ENCODE results near the gene CDH6. TPM values are rescaled to one million over a fixed set of nuclear protein-coding genes. Genes with fewer than 3 reads are reported as not detected.

CDH6 gene
- total RNA-seq, 2 donors from 2014 or later = not detected

DNA sequence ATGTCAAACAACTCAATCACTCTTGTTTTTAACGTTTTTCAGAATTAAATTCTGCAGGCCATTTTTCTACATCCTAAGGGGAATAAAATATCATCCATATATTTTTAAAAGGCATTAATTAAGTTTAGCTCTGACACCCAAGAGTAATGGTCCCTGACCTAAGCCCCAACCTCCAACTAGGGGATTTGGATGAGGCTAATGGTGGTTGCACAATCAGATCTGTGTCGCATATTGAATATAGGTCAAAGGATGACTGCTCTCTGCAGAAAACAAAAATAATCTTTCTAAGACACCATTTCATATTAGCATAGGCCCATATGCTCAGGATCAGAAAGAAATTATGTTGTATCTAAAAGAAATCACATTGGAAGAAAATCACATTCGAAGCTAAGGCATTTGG, 20.7 kb downstream of the CDH6 start:
- Mint-ChIP-seq H3K36me3 (no peaks in the 10 kb centered on the region), H3K4me3 (no peak overlapping the region)

DNA sequence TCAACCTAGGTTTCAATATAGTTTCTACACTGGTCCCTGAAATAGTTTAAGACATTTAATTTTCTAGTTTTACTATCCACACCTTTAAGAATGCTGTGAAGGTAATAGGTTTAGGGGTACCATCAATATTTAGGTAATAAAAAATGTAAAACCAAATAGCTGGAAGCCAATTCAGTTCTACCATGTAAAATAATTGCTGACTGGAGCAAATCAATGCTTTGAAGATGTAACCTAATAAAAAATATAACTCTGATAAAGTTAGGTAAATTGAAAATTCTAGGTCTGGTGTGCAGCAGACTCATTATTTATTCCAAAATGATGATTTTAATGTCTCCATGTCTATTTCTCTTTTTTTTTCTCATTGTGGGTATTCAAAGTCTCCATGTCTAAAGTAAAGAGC, 21.8 kb downstream of the CDH6 start:
- Mint-ChIP-seq H3K9me3 (no peaks in the 10 kb centered on the region), H3K27me3 (no peaks in the 10 kb centered on the region), H3K36me3 (no peaks in the 10 kb centered on the region), H3K27ac (no peak overlapping the region), H3K4me3 (no peak overlapping the region), H3K4me1 (ENCODE audit: low read depth in 2 of 2) (no peaks in the 10 kb centered on the region)
- ATAC-seq (no peak), DNase-seq (ENCODE audit: low spot score) (no peak)

More for the DNA sequence above, 20.7 kb downstream of the CDH6 start:
- Mint-ChIP-seq H3K27me3 (no peaks in the 10 kb centered on the region), H3K4me1 (ENCODE audit: low read depth in 2 of 2) (no peaks in the 10 kb centered on the region), H3K9me3 (no peaks in the 10 kb centered on the region), H3K27ac (no peak overlapping the region)
- DNase-seq (ENCODE audit: low spot score) = no peak
- no peak for ATAC-seq

DNA sequence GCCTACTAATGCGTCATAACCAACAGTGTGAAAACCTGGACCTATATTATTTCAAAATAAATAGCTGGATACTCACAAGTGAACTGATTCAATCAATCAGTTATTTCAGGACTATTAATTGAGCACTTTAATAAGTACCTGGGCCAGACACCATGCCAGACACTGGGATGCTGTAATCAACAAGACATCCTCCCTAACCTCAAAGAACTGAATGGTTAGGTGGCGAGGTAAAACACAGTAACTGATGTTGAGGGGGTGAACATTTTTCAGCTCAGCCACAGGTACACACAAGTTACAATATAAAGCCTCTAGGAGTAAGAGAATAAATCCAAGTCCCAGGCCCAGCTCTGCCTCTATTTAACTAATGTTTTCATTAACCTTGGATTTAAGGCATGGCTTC, 24.0 kb downstream of the CDH6 start:
- Mint-ChIP-seq H3K27ac (no peak overlapping the region), H3K27me3 (no peaks in the 10 kb centered on the region), H3K4me3 (no peak overlapping the region), H3K36me3 (no peaks in the 10 kb centered on the region), H3K4me1 (ENCODE audit: low read depth in 2 of 2) (no peaks in the 10 kb centered on the region), H3K9me3 (no peaks in the 10 kb centered on the region)
- DNase-seq (ENCODE audit: low spot score) = no peak
- ATAC-seq = no peak

DNA sequence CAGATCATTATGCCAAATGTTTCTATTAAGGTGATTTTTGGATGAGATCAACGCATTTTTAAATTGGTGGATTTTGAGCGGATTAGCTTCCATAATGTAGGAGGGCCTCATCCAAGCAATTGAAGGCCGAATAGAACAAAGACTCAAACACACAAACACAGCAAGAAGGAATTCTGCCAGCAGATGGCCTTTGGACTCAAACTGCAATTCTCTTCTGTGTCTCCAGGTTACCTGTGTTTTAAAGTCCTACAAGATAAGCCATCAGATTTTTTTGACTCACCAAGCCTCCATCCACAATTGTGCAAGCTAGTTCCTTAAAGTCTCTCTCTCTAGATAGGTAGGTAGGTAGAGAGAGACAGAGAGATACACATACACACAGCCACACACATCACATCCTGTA, 25.5 kb downstream of the CDH6 start:
- H3K9me3 Mint-ChIP-seq = no peaks in the 10 kb centered on the region
- no peaks in the 10 kb centered on the region for H3K36me3 Mint-ChIP-seq
- ATAC-seq (no peak), DNase-seq (ENCODE audit: low spot score) (no peak)
- H3K4me1 Mint-ChIP-seq (ENCODE audit: low read depth in 2 of 2) = no peaks in the 10 kb centered on the region
- no peak overlapping the region for H3K27ac Mint-ChIP-seq
- no peak overlapping the region for H3K4me3 Mint-ChIP-seq
- H3K27me3 Mint-ChIP-seq = no peaks in the 10 kb centered on the region

DNA sequence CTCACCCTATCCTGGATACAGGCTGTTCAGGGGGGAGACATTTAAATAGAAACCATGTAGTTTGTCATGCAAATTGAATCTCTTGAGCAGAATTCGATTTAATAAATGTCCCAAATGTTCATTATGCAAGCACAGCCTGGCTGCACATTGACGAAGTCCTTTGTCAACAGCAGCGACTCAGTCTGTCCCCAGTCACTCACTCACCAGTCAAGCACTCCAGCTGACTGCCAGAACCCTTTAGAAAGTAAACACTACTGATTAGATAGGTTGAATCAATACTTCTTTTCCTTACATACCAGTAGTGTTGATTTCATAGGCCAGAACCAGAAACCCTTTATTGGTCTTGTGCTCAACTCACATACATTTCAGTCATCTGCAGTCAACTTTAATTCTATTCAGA, 27.5 kb downstream of the CDH6 start:
- H3K4me1 Mint-ChIP-seq (ENCODE audit: low read depth in 2 of 2) = no peaks in the 10 kb centered on the region
- H3K36me3 Mint-ChIP-seq = no peaks in the 10 kb centered on the region
- H3K4me3 Mint-ChIP-seq = no peak overlapping the region
- ATAC-seq (no peak), DNase-seq (ENCODE audit: low spot score) (no peak)
- H3K9me3 Mint-ChIP-seq = no peaks in the 10 kb centered on the region
- H3K27ac Mint-ChIP-seq = no peak overlapping the region
- no peaks in the 10 kb centered on the region for H3K27me3 Mint-ChIP-seq

DNA sequence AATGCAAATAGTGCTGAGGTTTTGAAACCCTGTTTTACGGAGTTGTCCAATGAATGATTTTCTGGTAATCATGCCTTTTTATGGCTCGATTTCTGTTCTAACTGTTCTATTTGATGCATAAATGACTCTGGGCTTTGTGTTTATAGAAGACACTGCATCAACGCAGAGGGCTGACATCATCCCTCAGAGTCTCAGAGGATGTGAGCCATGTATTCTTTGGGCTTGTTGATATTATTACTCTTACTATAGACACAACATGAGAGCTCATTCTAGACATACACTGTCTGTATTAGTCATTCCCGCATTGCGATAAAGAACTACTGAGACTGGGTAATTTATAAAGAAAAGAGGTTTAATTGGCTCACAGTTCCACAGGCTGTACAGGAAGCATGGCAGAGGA, 31.6 kb downstream of the CDH6 start:
- Mint-ChIP-seq H3K36me3 (no peaks in the 10 kb centered on the region), H3K27me3 (no peaks in the 10 kb centered on the region), H3K4me3 (no peak overlapping the region), H3K4me1 (ENCODE audit: low read depth in 2 of 2) (no peaks in the 10 kb centered on the region), H3K27ac (no peak overlapping the region), H3K9me3 (peaks cover 8% of the 10 kb centered on the region)
- ATAC-seq (no peak), DNase-seq (ENCODE audit: low spot score) (no peak)

DNA sequence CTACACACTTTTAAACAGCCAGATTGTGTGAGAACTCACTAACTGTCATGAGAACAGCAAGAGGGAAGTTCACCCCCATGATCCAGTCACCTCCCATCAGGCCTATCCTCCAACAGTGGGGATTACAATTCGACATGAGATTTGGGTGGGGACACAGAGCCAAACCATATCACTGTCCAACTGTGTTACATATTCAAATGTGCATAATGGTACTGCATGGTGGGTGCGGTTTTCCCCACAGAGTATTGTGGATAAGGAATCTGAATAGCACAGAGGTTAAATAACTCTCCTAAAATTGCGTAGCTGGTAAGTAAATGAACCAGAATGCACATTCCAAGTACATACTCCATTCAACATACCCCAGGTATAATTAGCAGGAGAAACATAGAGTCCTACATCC, 32.1 kb downstream of the CDH6 start:
- no peaks in the 10 kb centered on the region for H3K4me1 Mint-ChIP-seq (ENCODE audit: low read depth in 2 of 2)
- no peak overlapping the region for H3K27ac Mint-ChIP-seq
- H3K36me3 Mint-ChIP-seq = no peaks in the 10 kb centered on the region
- H3K9me3 Mint-ChIP-seq = peaks cover 8% of the 10 kb centered on the region
- DNase-seq (ENCODE audit: low spot score) = no peak
- ATAC-seq = no peak
- no peaks in the 10 kb centered on the region for H3K27me3 Mint-ChIP-seq
- no peak overlapping the region for H3K4me3 Mint-ChIP-seq

DNA sequence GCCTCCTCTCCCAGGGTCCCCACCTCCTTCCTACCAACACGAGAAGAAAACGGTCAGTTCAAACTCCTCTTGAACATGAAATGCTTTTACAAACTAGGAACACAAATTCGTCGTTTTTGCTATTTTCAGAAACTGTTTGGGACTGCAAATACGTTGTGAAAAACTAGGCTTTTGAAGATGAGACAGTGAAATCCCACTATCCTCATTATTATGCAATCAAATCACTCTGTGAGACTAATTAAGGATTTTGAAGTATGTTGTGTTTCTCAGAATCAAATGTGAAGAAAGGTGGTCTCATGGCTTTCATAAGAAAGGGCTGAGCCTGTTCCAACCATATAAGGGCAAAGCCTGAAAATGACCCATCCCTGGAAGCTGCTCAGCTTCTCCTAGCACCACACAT, 33.2 kb downstream of the CDH6 start:
- H3K27me3 Mint-ChIP-seq = no peaks in the 10 kb centered on the region
- H3K36me3 Mint-ChIP-seq = no peaks in the 10 kb centered on the region
- H3K27ac Mint-ChIP-seq = no peak overlapping the region
- H3K4me3 Mint-ChIP-seq = no peak overlapping the region
- H3K4me1 Mint-ChIP-seq (ENCODE audit: low read depth in 2 of 2) = no peaks in the 10 kb centered on the region
- DNase-seq (ENCODE audit: low spot score) (no peak), ATAC-seq (no peak)
- peaks cover 8% of the 10 kb centered on the region for H3K9me3 Mint-ChIP-seq

DNA sequence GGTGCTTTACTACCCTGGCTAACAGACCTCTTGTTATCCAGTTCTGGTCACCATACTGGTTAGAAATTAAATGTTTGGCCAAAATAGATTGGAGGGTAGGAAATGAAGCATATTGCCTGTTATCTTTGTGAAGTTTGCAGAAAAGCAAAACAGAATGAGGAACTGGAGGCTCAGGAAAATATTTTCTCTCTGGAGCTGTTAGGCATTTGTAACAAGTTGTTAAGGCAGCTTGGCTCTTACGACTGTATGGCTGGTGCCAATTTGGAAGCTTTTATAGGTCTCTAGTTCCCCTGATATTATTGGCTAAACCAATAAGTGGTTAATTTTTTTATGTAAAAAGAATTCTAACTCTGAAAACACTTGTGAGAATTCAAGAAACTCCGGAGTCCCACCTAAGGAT, 35.8 kb downstream of the CDH6 start:
- H3K36me3 Mint-ChIP-seq = no peaks in the 10 kb centered on the region
- peaks cover 8% of the 10 kb centered on the region for H3K9me3 Mint-ChIP-seq
- ATAC-seq (no peak), DNase-seq (ENCODE audit: low spot score) (no peak)
- no peak overlapping the region for H3K27ac Mint-ChIP-seq
- H3K4me3 Mint-ChIP-seq = no peak overlapping the region
- H3K4me1 Mint-ChIP-seq (ENCODE audit: low read depth in 2 of 2) = no peaks in the 10 kb centered on the region
- no peaks in the 10 kb centered on the region for H3K27me3 Mint-ChIP-seq

DNA sequence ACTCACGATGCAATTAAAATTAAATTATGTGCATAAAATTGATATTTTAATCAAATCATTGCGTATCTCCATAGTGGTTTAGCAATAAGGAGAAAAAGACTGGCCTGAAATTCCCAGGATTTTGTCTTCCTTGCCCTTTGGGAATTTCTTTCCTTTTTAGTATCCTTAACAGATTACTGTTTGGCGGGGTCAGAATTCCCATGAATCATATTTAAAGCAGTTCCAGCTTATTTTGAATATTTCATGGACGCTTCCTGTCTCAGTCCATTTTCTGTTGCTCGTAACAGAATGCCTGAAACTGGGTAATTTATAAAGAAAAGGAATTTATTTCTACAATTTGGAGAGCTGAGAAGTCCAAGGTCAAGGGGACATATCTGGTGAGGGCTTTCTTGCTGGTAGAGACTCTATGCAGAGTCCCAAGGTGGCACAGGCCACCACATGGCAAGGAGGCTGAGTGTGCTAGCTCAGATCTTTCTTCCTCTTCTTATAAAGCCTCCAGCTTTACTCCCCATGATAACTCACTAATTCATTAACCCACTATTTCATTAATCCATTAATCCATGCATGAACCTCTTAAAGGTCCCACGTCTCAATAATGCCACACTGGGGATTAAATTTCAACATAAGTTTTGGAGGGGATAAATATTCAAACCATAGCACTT, 37.8 kb downstream of the CDH6 start:
- Mint-ChIP-seq H3K4me3 (no peak overlapping the region), H3K27me3 (no peaks in the 10 kb centered on the region), H3K36me3 (no peaks in the 10 kb centered on the region), H3K27ac (no peak overlapping the region), H3K9me3 (peaks cover 8% of the 10 kb centered on the region), H3K4me1 (ENCODE audit: low read depth in 2 of 2) (no peaks in the 10 kb centered on the region)
- ATAC-seq (no peak), DNase-seq (ENCODE audit: low spot score) (no peak)

DNA sequence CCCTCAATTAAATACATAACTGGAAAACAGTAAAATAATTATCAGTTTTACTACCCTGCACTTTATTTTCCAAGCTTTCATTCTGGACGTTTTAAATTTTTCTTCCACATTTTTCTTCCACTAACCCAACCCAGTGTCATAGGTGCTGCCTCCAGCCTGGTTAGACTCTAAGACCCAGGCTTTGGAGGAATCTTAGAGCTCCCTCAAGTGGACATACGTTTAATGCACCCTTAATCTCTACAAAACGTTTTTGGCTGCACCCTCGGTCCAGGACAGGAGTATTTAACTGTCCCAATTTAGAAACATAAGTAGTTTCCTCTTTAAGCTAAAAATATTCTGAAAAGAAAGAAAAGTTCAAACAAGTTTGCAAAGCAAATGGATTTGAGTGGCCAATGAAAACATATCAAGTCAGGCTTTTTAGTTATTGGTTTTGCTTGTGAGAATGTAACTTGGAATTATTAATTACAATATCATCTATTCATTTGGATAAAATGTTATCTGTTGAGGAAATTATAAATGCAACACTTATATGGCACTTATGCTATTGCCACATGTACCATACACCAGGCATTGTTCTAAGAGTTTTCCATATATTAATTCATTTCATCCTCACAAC, 38.9 kb downstream of the CDH6 start:
- H3K4me1 Mint-ChIP-seq (ENCODE audit: low read depth in 2 of 2) = no peaks in the 10 kb centered on the region
- H3K27me3 Mint-ChIP-seq = no peaks in the 10 kb centered on the region
- no peaks in the 10 kb centered on the region for H3K36me3 Mint-ChIP-seq
- DNase-seq (ENCODE audit: low spot score) (no peak), ATAC-seq (no peak)
- H3K4me3 Mint-ChIP-seq = no peak overlapping the region
- peaks cover 8% of the 10 kb centered on the region for H3K9me3 Mint-ChIP-seq
- no peak overlapping the region for H3K27ac Mint-ChIP-seq

DNA sequence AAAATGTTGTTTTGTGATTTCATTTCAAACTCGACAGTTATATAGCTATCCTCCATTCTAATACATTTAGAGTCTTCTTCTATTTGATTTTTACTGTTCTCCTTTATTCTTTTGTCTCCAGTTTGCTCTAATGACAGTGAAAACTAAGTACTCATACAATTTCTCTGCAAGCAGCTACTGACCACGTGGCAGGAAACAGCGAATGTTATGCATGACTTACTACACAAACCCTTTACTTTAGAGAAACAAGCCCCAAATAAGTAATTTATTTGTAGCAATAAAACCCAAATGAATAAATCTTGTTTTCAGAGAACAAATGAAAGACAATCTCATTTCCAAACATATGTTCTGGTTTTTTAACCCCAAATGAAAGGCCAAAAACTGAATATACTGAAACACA, 41.9 kb downstream of the CDH6 start:
- no peaks in the 10 kb centered on the region for H3K27me3 Mint-ChIP-seq
- ATAC-seq (no peak), DNase-seq (ENCODE audit: low spot score) (no peak)
- no peaks in the 10 kb centered on the region for H3K4me1 Mint-ChIP-seq (ENCODE audit: low read depth in 2 of 2)
- no peaks in the 10 kb centered on the region for H3K36me3 Mint-ChIP-seq
- no peaks in the 10 kb centered on the region for H3K9me3 Mint-ChIP-seq
- no peak overlapping the region for H3K27ac Mint-ChIP-seq
- H3K4me3 Mint-ChIP-seq = no peak overlapping the region

DNA sequence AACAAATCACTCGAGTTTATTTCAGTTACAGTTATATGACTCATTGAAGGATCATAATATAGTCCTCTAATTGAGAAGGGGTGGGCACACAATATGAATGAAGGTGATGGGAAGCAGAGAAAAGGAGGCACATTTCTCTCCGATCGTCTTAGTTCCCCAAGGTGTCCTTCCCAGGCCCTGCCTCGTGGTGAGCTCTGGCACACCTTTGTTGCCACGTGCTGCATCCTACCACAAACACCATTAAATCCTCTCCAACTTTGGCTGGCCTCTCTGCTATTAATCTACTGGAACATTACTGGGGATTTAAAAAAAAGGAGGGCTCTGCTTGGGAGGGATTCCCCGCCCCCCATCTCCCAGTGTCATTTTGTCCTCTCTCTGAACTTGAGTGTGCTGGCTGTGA, 42.9 kb downstream of the CDH6 start:
- Mint-ChIP-seq H3K4me3 (no peak overlapping the region), H3K27ac (no peak overlapping the region), H3K9me3 (no peaks in the 10 kb centered on the region), H3K27me3 (no peaks in the 10 kb centered on the region), H3K36me3 (no peaks in the 10 kb centered on the region), H3K4me1 (ENCODE audit: low read depth in 2 of 2) (no peaks in the 10 kb centered on the region)
- ATAC-seq (no peak), DNase-seq (ENCODE audit: low spot score) (no peak)

DNA sequence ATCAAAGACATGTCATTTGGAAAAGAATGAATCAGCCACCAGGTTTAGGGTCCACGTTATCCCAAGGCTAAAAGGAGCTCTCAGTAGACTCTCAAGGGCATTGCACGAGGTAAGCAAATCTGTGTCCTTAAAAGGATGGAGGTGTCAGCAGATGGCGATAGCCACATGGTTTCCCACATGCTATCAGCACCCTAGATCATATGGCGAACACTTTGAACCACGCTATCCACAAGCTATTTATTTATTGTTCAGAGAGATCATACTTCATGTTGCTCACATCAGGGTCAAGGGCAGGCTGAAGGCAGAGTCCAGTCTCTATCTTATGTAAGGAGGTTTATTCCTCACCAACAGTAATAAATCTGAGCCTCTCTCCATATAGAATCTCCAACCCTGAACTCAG, 43.7 kb downstream of the CDH6 start:
- DNase-seq (ENCODE audit: low spot score) (no peak), ATAC-seq (no peak)
- H3K36me3 Mint-ChIP-seq = no peaks in the 10 kb centered on the region
- no peaks in the 10 kb centered on the region for H3K9me3 Mint-ChIP-seq
- no peak overlapping the region for H3K27ac Mint-ChIP-seq
- H3K4me3 Mint-ChIP-seq = no peak overlapping the region
- H3K27me3 Mint-ChIP-seq = no peaks in the 10 kb centered on the region
- H3K4me1 Mint-ChIP-seq (ENCODE audit: low read depth in 2 of 2) = no peaks in the 10 kb centered on the region

DNA sequence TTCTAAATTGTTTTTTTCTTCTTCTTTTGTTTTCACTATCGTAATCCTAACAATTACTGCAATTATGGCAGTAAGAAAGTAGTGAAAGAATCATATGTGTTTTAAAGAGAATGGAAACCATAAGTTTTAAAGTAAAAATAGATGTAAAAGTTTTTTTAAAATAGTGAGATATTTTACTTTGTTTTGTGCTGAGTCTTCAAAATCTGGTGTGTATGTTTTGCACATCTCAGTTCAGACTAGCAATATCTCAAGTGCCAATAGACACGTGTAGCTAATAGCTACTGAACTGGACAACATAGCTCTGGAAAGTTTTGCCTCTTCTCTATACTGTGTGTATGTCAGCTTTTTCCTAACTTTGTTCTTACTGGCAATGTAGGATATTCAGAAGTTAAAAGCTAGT, 45.0 kb downstream of the CDH6 start:
- H3K4me3 Mint-ChIP-seq = no peak overlapping the region
- H3K4me1 Mint-ChIP-seq (ENCODE audit: low read depth in 2 of 2) = no peaks in the 10 kb centered on the region
- no peaks in the 10 kb centered on the region for H3K9me3 Mint-ChIP-seq
- no peaks in the 10 kb centered on the region for H3K27me3 Mint-ChIP-seq
- H3K36me3 Mint-ChIP-seq = no peaks in the 10 kb centered on the region
- no peak overlapping the region for H3K27ac Mint-ChIP-seq
- no peak for DNase-seq (ENCODE audit: low spot score)
- ATAC-seq = no peak
